GM12892 (cell line): ENCODE measurements around the gene ANK3.
"Not testable (repeated sequence)": the region's sequence is repeated elsewhere in the genome, so short reads cannot be mapped to it uniquely, and the experiment has no call there.

Experiments used
- POLR2A ChIP-seq: IDR thresholded peaks from 2 replicates; pipeline ENCODE4 v1.6.1; 2011; ENCODE audit warnings: low read depth, low read length, control low read depth
- TAF1 ChIP-seq: IDR thresholded peaks from 2 replicates; pipeline ENCODE4 v1.6.1; 2011; ENCODE audit warnings: low read depth, mild to moderate bottlenecking, control low read depth, low read length, borderline replicate concordance

GRCh38 chr10:60035375-60035774, 354.3 kb downstream of the ANK3 start:
- TF ChIP-seq TAF1, POLR2A: not testable (repeated sequence)
